ENCODE data around the gene CFAP74. TPM values are rescaled to one million over a fixed set of nuclear protein-coding genes. Genes with fewer than 3 reads are reported as not detected.

Gene CFAP74
- total and polyA plus RNA-seq, 2 of the 13 experiments (the other 11 are each of a cell fraction or from before 2014, with no cell fraction given): 0.27 to 0.62 TPM

GRCh38 chr1:2032737-2033136, 29.2 kb upstream of the CFAP74 start:
- H3K4me3 ChIP-seq (replicated peaks in 1 of 3; ENCODE audit: insufficient read depth in 1 of 3, low read depth in 2 of 3, low read length in 3 of 3): no peak overlapping the region
- no peaks in the 10 kb centered on the region for H3K79me2 ChIP-seq (ENCODE audit: insufficient read depth, low read length)
- no peak overlapping the region for H3K9ac ChIP-seq (ENCODE audit: insufficient read depth, low read depth, low read length)
- ATAC-seq (no peak), DNase-seq (ENCODE audit: low spot score) (no peak), FAIRE-seq (no peak)
- peaks cover 16% of the 10 kb centered on the region; the same call in 1 of the 2 replicates for H3K4me1 ChIP-seq (ENCODE audit: insufficient read depth, low read length)
- TF ChIP-seq ZNF740 (CRISPR knock-in tag; IDR thresholded peaks at IDR 0.05): no peak
- no peak for TF ChIP-seq ERF (CRISPR knock-in tag; IDR thresholded peaks at IDR 0.05)
- TF ChIP-seq TFE3 (CRISPR knock-in tag; IDR thresholded peaks at IDR 0.05): no peak
- no peak for TF ChIP-seq ZEB1 (IDR thresholded peaks at IDR 0.05; ENCODE audit: insufficient replicate concordance, low read depth)
- no peak for TF ChIP-seq ZBTB4 (CRISPR knock-in tag; IDR thresholded peaks at IDR 0.05; ENCODE audit: borderline replicate concordance)
- no peak for TF ChIP-seq CREB1 (IDR thresholded peaks at IDR 0.05)
- no peak for TF ChIP-seq CREB1 (CRISPR knock-in tag; IDR thresholded peaks at IDR 0.05)
- intact Hi-C loops (cut with micrococcal nuclease; ENCODE audit: unreplicated experiment): no loop called here
- H3K4me2 ChIP-seq (ENCODE audit: low read depth, low read length): no peak overlapping the region
- no peaks in the 10 kb centered on the region for H4K20me1 ChIP-seq (ENCODE audit: insufficient read depth, low read length)
- no peaks in the 10 kb centered on the region for H3K36me3 ChIP-seq (replicated peaks in 1 of 2; ENCODE audit: control insufficient read depth in 1 of 2, insufficient read depth in 2 of 2, low read length in 2 of 2)
- H3K9me3 ChIP-seq (ENCODE audit: low read length): no peaks in the 10 kb centered on the region
- ChIA-PET CTCF (ENCODE audit: low intra/inter-chr PET ratio, low total read pairs) (no interaction called here), POLR2A (no interaction called here)
- no peak overlapping the region for H2AFZ ChIP-seq (ENCODE audit: low read length)
- BruUV-seq (replicated peaks): no TSS peak
- WGBS (ENCODE audit: low lambda C conversion rate): 28% methylated on average over 11 of the region's 14 CpGs
- peaks cover 31 to 72% of the 10 kb centered on the region in 2 experiments for H3K27me3 ChIP-seq (ENCODE audit: control insufficient read depth in 1 of 2, insufficient read depth in 2 of 2, low read length in 2 of 2)
- in situ Hi-C loops (cut with HindIII; ENCODE audit: extremely low pct_ligation_motif_present, low pct_unique_long_range_greater_than_20kb): no loop called here
- no peak overlapping the region for H3K27ac ChIP-seq (ENCODE audit: extremely low read length, insufficient read depth, low read length)

Measured in HepG2 (cell line).